K562 (cell line): ENCODE results near the gene CACNA1S. TPM values are rescaled to one million over a fixed set of nuclear protein-coding genes. Genes with fewer than 3 reads are reported as not detected.

Source experiments
- BRF1 ChIP-seq: IDR thresholded peaks from 3 replicates; pipeline ENCODE4 v1.6.1; 2011; ENCODE audit warnings: borderline replicate concordance, mild to moderate bottlenecking; ENCODE audit not compliant: insufficient read length; ENCODE audit errors: extremely low read depth
- ESRRA ChIP-seq: fragments of 450-650 bp; IDR thresholded peaks from 2 replicates; pipeline ENCODE4 v1.6.1; 2014; ENCODE audit warnings: low read depth, mild to moderate bottlenecking, moderate library complexity, borderline replicate concordance
- GABPA ChIP-seq: fragments of 200-800 bp; sonication (Bioruptor generic); conservative IDR thresholded peaks from 2 replicates; pipeline ENCODE4 v1.6.1; 2016; ENCODE audit warnings: low read depth, missing genetic modification characterization, missing compliant biosample characterization
- HNRNPLL ChIP-seq: fragments of 200-400 bp; formaldehyde crosslinking; IDR thresholded peaks from 2 replicates; pipeline ENCODE4 v1.6.1; 2017; ENCODE audit warnings: low read length, low read depth, mild to moderate bottlenecking; ENCODE audit not compliant: poor library complexity, severe bottlenecking
- NCOA2 ChIP-seq, 2 experiments: fragments of 450-650 bp; IDR thresholded peaks; 2 replicates each; pipeline ENCODE4 v1.6.1; 2018; ENCODE audit warnings: mild to moderate bottlenecking in 2 of 2, moderate library complexity in 1 of 2; ENCODE audit not compliant: partially characterized antibody in 2 of 2
- PHTF2 ChIP-seq: fragments of 250-450 bp; sonication (Bioruptor Pico); IDR thresholded peaks from 2 replicates; pipeline ENCODE4 v1.5.0; 2021; ENCODE audit warnings: mild to moderate bottlenecking
- PPARD ChIP-seq: fragments of 250-450 bp; sonication (Bioruptor Pico); IDR thresholded peaks from 2 replicates; pipeline ENCODE4 v1.8.0; 2022; ENCODE audit warnings: inconsistent platforms, mild to moderate bottlenecking, moderate library complexity
- RAD51 ChIP-seq: fragments of 450-650 bp; IDR thresholded peaks from 2 replicates; pipeline ENCODE4 v1.7.1; 2016; ENCODE audit warnings: low read depth, mild to moderate bottlenecking, borderline replicate concordance
- ZNF140 ChIP-seq: fragments of 250-450 bp; sonication (Bioruptor Pico); IDR thresholded peaks from 2 replicates; pipeline ENCODE4 v1.8.0; 2021; ENCODE audit warnings: moderate library complexity, mild to moderate bottlenecking, inconsistent platforms
- ZNF217 ChIP-seq: sonication (generic); formaldehyde crosslinking; IDR thresholded peaks from 2 replicates; pipeline ENCODE4 v1.8.0; 2022; ENCODE audit warnings: mild to moderate bottlenecking, missing genetic modification reagents
- ZNF561 ChIP-seq: fragments of 450-650 bp; formaldehyde crosslinking; conservative IDR thresholded peaks from 2 replicates; pipeline ENCODE4 v1.4.0; 2020; ENCODE audit warnings: mild to moderate bottlenecking, moderate library complexity
- ZNF57 ChIP-seq: fragments of 450-650 bp; formaldehyde crosslinking; IDR thresholded peaks from 2 replicates; pipeline ENCODE4 v1.4.0; 2020; ENCODE audit warnings: mild to moderate bottlenecking, moderate library complexity
- polyA plus RNA-seq, 8 experiments: library from polyadenylated mRNA; depleted of rRNA in 4 of 8; stranded (reverse) in 5 of 8; unstranded in 3 of 8; fragments of >200 nt; fragmentation: Nextera tagmentation in 2 of 8; fragmentation: Illumina TruSeq in 1 of 8; extraction: Ambion mirVana in 2 of 8; extraction: Trizol in 1 of 8; gene quantifications; 2 replicates each; pipeline versions ENCODE4 v1.2.1 to v1.2.3, GENCODE V29; 2011 to 2014; ENCODE audit warnings: inconsistent platforms in 1 of 8, missing spikeins in 1 of 8
- total RNA-seq, 7 experiments: library from RNA; depleted of rRNA in 6 of 7; stranded (reverse); fragments of >200 nt in 6 of 7; fragmentation: Illumina TruSeq in 2 of 7; extraction: Trizol in 2 of 7; gene quantifications; 2 replicates each; pipeline versions ENCODE4 v1.2.1 to v1.2.3, GENCODE V29; 2011 to 2021; ENCODE audit warnings: low replicate concordance in 1 of 7
- TF ChIP-seq, protein P1 (sequence below): fragments of 200-800 bp; sonication (Bioruptor generic); IDR thresholded peaks from 2 replicates; pipeline ENCODE4 v1.6.1; 2016; ENCODE audit warnings: missing genetic modification characterization, missing compliant biosample characterization
- TF ChIP-seq, protein P2 (sequence below), 2 experiments: fragments of 200-800 bp in 1 of 2; sonication (Bioruptor generic) in 1 of 2; sonication (generic) in 1 of 2; formaldehyde crosslinking in 1 of 2; IDR thresholded peaks in 1 of 2; conservative IDR thresholded peaks in 1 of 2; 2 replicates each; pipeline versions ENCODE4 v1.5.0 to v1.6.1; 2016 to 2020; ENCODE audit warnings: missing compliant biosample characterization in 1 of 2, missing genetic modification characterization in 1 of 2, missing genetic modification reagents in 1 of 2
- TF ChIP-seq, protein P3 (sequence below): fragments of 250-450 bp; sonication (Bioruptor Pico); IDR thresholded peaks from 2 replicates; pipeline ENCODE4 v1.8.0; 2022; ENCODE audit warnings: inconsistent platforms, mild to moderate bottlenecking, moderate library complexity, borderline replicate concordance

Gene CACNA1S
- total and polyA plus RNA-seq, 9 of the 15 experiments (the other 6 are each of a cell fraction or from before 2014, with no cell fraction given) = not detected

GRCh38 chr1:201153474-201154388 is 41.5 kb upstream of the CACNA1S start (continued):
- TF ChIP-seq, protein P1, sequence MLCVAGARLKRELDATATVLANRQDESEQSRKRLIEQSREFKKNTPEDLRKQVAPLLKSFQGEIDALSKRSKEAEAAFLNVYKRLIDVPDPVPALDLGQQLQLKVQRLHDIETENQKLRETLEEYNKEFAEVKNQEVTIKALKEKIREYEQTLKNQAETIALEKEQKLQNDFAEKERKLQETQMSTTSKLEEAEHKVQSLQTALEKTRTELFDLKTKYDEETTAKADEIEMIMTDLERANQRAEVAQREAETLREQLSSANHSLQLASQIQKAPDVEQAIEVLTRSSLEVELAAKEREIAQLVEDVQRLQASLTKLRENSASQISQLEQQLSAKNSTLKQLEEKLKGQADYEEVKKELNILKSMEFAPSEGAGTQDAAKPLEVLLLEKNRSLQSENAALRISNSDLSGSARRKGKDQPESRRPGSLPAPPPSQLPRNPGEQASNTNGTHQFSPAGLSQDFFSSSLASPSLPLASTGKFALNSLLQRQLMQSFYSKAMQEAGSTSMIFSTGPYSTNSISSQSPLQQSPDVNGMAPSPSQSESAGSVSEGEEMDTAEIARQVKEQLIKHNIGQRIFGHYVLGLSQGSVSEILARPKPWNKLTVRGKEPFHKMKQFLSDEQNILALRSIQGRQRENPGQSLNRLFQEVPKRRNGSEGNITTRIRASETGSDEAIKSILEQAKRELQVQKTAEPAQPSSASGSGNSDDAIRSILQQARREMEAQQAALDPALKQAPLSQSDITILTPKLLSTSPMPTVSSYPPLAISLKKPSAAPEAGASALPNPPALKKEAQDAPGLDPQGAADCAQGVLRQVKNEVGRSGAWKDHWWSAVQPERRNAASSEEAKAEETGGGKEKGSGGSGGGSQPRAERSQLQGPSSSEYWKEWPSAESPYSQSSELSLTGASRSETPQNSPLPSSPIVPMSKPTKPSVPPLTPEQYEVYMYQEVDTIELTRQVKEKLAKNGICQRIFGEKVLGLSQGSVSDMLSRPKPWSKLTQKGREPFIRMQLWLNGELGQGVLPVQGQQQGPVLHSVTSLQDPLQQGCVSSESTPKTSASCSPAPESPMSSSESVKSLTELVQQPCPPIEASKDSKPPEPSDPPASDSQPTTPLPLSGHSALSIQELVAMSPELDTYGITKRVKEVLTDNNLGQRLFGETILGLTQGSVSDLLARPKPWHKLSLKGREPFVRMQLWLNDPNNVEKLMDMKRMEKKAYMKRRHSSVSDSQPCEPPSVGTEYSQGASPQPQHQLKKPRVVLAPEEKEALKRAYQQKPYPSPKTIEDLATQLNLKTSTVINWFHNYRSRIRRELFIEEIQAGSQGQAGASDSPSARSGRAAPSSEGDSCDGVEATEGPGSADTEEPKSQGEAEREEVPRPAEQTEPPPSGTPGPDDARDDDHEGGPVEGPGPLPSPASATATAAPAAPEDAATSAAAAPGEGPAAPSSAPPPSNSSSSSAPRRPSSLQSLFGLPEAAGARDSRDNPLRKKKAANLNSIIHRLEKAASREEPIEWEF (CRISPR knock-in tag) = no peak
- peak; percentile 87; the same call in 1 of the 2 replicates for TF ChIP-seq ESRRA
- TF ChIP-seq ZNF140 (CRISPR knock-in tag) = no peak
- 0 out of 2 replicates have a peak, but pooled peaks have one; percentile 60 for TF ChIP-seq ZNF57 (CRISPR knock-in tag)
- no peak for TF ChIP-seq RAD51
- no peak; the same call in 1 of the 2 replicates for TF ChIP-seq PHTF2 (CRISPR knock-in tag)
- no peak for TF ChIP-seq BRF1
- TF ChIP-seq, protein P2, sequence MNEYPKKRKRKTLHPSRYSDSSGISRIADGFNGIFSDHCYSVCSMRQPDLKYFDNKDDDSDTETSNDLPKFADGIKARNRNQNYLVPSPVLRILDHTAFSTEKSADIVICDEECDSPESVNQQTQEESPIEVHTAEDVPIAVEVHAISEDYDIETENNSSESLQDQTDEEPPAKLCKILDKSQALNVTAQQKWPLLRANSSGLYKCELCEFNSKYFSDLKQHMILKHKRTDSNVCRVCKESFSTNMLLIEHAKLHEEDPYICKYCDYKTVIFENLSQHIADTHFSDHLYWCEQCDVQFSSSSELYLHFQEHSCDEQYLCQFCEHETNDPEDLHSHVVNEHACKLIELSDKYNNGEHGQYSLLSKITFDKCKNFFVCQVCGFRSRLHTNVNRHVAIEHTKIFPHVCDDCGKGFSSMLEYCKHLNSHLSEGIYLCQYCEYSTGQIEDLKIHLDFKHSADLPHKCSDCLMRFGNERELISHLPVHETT (CRISPR knock-in tag; conservative IDR thresholded peaks at IDR 0.05 in 1 of 2, IDR thresholded peaks at IDR 0.05 in 1 of 2) = peak in 1 of 2 experiments; percentile 48; a peak in 1 of 4 replicates
- TF ChIP-seq ZNF217 (CRISPR knock-in tag) = no peak
- TF ChIP-seq GABPA (tag) = peak; percentile 44; the same call in 1 of the 2 replicates
- no peak for TF ChIP-seq PPARD (CRISPR knock-in tag)
- no peak for TF ChIP-seq ZNF561
- no peak for TF ChIP-seq HNRNPLL
- TF ChIP-seq, protein P3, sequence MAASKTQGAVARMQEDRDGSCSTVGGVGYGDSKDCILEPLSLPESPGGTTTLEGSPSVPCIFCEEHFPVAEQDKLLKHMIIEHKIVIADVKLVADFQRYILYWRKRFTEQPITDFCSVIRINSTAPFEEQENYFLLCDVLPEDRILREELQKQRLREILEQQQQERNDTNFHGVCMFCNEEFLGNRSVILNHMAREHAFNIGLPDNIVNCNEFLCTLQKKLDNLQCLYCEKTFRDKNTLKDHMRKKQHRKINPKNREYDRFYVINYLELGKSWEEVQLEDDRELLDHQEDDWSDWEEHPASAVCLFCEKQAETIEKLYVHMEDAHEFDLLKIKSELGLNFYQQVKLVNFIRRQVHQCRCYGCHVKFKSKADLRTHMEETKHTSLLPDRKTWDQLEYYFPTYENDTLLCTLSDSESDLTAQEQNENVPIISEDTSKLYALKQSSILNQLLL (CRISPR knock-in tag) = no peak
- no peak for TF ChIP-seq NCOA2 (IDR thresholded peaks at IDR 0.05; ENCODE audit: partially characterized antibody in 2 of 2)
